GM12801 (cell line): Measurements from ENCODE around the gene FBXO8.

Experiments
- TF ChIP-seq, protein P1 (sequence below): IDR thresholded peaks from one replicate; pipeline ENCODE4 v1.5.1; 2011; ENCODE audit warnings: control low read depth; ENCODE audit not compliant: insufficient read length; ENCODE audit errors: extremely low read depth

FBXO8 gene

DNA sequence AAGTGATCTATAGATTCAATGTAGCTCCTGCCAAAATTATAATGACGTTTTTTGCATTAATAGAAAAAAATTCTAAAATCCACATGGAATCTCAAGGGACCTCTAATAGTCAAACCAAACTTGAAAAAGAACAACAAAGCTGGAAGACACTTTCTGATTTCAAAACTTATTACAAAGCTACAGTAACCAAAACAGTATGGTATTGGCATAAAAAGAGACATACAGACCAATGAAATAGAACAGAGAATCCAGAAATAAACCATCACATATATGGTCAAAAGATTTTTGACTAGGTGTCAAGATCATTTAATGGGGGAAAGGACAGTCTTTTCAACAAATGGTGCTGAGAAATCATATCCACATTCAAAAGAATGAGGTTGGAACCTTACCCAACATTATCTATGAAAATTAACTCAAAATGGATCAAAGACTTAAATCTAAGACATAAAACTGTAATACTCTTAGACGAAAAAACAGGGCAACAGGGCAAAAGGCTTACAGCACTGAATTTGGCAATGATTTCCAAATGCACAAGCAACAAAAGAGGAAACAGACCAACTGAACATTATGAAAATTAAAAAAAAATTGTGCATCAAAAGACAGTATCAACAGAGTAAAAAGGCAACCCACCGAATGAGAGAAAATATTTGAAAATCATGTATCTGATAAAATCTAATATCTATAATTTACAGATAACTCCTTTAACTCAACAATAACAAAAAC, 3.9 kb downstream of the FBXO8 start:
- TF ChIP-seq, protein P1, sequence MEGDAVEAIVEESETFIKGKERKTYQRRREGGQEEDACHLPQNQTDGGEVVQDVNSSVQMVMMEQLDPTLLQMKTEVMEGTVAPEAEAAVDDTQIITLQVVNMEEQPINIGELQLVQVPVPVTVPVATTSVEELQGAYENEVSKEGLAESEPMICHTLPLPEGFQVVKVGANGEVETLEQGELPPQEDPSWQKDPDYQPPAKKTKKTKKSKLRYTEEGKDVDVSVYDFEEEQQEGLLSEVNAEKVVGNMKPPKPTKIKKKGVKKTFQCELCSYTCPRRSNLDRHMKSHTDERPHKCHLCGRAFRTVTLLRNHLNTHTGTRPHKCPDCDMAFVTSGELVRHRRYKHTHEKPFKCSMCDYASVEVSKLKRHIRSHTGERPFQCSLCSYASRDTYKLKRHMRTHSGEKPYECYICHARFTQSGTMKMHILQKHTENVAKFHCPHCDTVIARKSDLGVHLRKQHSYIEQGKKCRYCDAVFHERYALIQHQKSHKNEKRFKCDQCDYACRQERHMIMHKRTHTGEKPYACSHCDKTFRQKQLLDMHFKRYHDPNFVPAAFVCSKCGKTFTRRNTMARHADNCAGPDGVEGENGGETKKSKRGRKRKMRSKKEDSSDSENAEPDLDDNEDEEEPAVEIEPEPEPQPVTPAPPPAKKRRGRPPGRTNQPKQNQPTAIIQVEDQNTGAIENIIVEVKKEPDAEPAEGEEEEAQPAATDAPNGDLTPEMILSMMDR = no peak

- TF ChIP-seq, protein P1 = no peak
These were observed 5.0 kb downstream of the FBXO8 start for GRCh38 chr4:174278467-174278866.

- TF ChIP-seq, protein P1 = no peak
These were observed 6.0 kb downstream of the FBXO8 start for GRCh38 chr4:174277433-174277832.

DNA sequence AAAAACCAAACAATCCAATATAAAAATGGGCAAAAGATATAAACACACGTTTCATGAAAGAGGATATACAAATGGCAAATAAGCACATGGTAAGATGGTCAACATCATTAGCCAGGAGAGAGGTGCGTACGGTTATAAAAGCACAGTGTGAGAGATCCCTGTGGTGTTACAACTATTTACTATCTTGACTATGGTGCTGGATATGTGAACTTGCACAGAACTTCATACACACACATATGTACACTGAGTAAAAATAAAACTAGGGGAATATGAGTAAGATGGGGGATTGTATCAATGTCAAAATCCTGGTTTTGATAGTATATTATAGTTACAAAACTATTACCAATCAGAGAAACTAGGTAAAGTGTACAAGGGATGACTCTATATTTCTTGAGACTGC, 8.4 kb downstream of the FBXO8 start:
- TF ChIP-seq, protein P1 = no peak

- TF ChIP-seq, protein P1 = no peak
These were observed 9.0 kb downstream of the FBXO8 start for GRCh38 chr4:174274436-174274835.

DNA sequence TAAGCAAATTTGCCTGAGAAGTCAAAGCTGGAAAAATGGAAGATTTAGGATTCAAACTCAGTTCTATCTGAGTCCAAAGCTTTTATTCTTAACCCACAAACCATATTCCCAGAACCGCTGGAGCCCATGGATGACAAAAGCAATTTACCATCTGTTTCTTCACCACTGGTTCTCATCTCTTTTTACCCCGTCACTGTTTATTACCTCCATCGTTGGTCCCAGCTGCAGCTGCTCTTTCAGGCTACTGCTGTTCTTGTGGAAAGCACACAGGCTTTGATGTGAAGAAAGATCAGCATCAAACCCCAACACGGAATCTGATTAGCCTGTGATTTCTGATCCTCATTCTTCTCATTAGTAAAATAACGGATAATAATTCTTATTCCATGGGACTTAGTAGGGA, 9.5 kb downstream of the FBXO8 start:
- TF ChIP-seq, protein P1 = no peak

GRCh38 chr4:174266416-174266815, 17.1 kb downstream of the FBXO8 start:
- TF ChIP-seq, protein P1 = no peak

DNA sequence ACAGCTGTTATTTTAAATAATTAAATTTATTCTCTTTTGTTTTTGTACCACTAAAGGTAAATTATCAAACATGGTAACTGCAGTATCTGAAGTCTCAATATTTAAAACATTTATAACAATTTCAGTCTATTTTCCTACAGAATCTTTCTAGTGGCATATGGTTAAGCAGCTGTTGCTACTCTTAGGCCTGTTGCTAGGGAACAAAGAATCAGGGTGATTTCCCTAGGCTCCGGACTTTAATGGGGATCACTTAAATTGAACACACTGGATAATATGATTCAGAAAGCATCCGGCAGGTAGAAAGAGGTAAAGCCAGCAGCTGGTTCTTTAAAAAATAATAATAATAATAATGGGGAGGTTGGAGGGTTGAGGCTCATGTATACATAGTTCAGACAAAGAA, 17.6 kb downstream of the FBXO8 start:
- TF ChIP-seq, protein P1 = no peak
